ENCODE results near the gene ADK.

- TF ChIP-seq EZH2 (IDR thresholded peaks at IDR 0.05; ENCODE audit: borderline replicate concordance) (no peak), CTCF (IDR thresholded peaks at IDR 0.05; ENCODE audit: poor library complexity) (no peak), EZH2phosphoT487 (IDR thresholded peaks at IDR 0.05; ENCODE audit: low read depth, severe bottlenecking, unreplicated experiment) (no peak)
Observed at GRCh38 chr10:74263996-74264395, 113.0 kb downstream of the ADK start.
